K562 (cell line): ENCODE data around the gene CDC42EP5. TPM values are rescaled to one million over a fixed set of nuclear protein-coding genes. Genes with fewer than 3 reads are reported as not detected.

Source experiments
- ATAC-seq: fragments of 200-7000 bp; cut with Tn5 transposase; 3 replicates; pipeline ENCODE4 v1.9.1; 2020; ENCODE audit warnings: moderate library complexity
- BruUV-seq: library from RNA; stranded (reverse); fragments of 400-500 nt; replicated peaks from 2 replicates; lab custom pipeline; 2021; lab: Mats Ljungman, UMichigan
- CTCF ChIA-PET: fragments of 300-600 bp; formaldehyde crosslinking; extraction: SDS; loops from one replicate; lab custom pipeline; 2021; ENCODE audit warnings: low intra/inter-chr PET ratio; lab: Yijun Ruan, JAX
- POLR2A ChIA-PET: fragments of 300-600, 350-650 bp; sonication (Branson Sonifier 250); formaldehyde crosslinking; extraction: SDS; loops from one replicate; lab custom pipeline; 2021; ENCODE audit warnings: antibody characterized with exemption, inconsistent platforms; lab: Yijun Ruan, JAX
- DNase-seq, 4 experiments: peaks; one replicate each; pipeline versions ENCODE4 v3.0.0 to v3.0.0-alpha.2; 2011 to 2018; ENCODE audit warnings: low spot score in 3 of 4, mixed read lengths in 3 of 4; ENCODE audit errors: extremely low read depth in 1 of 4
- FAIRE-seq: peaks from 2 replicates; lab custom pipeline; 2011; peaks lifted over from hg19 to GRCh38; lab: Jason Lieb, UNC
- H2AFZ ChIP-seq: 2 replicates; pipeline ENCODE4 v1.6.0; 2011; ENCODE audit warnings: low read depth, low read length, control low read depth, inconsistent platforms
- H3K27ac ChIP-seq: fragments of 200-600 bp; 3 replicates; pipeline ENCODE4 v1.8.0; 2011; ENCODE audit warnings: low read depth, mild to moderate bottlenecking, control low read depth, inconsistent platforms, low read length, moderate library complexity, mixed read lengths; ENCODE audit errors: extremely low read depth
- H3K27me3 ChIP-seq, 2 experiments: fragments of 300-600 bp in 1 of 2; 2 replicates in 1 of 2; 3 replicates in 1 of 2; pipeline versions ENCODE4 v1.6.0 to v1.8.0; 2011; ENCODE audit warnings: inconsistent platforms in 2 of 2, low read length in 2 of 2, mild to moderate bottlenecking in 1 of 2, mixed read lengths in 1 of 2, moderate library complexity in 1 of 2; ENCODE audit not compliant: control insufficient read depth in 2 of 2, insufficient read depth in 2 of 2
- H3K36me3 ChIP-seq: fragments of 300-600 bp; 3 replicates; pipeline ENCODE4 v1.8.0; 2011; ENCODE audit warnings: mild to moderate bottlenecking, low read length, inconsistent platforms; ENCODE audit not compliant: control insufficient read depth, insufficient read depth
- H3K4me1 ChIP-seq, 2 experiments: fragments of 200-600 bp in 1 of 2; replicated peaks in 1 of 2; 2 replicates in 1 of 2; 3 replicates in 1 of 2; pipeline versions ENCODE4 v1.5.1 to v1.8.0; 2011; ENCODE audit warnings: inconsistent platforms in 2 of 2, low read length in 2 of 2, mild to moderate bottlenecking in 1 of 2, mixed read lengths in 1 of 2, moderate library complexity in 1 of 2; ENCODE audit not compliant: control insufficient read depth in 2 of 2, insufficient read depth in 2 of 2
- H3K4me2 ChIP-seq: 2 replicates; pipeline ENCODE4 v1.6.1; 2011; ENCODE audit warnings: low read length, control low read depth, inconsistent platforms, mixed read lengths; ENCODE audit not compliant: insufficient read depth
- H3K4me3 ChIP-seq: fragments of 200-600 bp; sonication (generic), shearing (Covaris generic); 2 replicates; pipeline ENCODE4 v1.5.1; 2016; ENCODE audit warnings: control low read depth, inconsistent platforms
- H3K79me2 ChIP-seq: fragments of 200-600 bp; 3 replicates; pipeline ENCODE4 v1.8.0; 2011; ENCODE audit warnings: low read length, inconsistent platforms; ENCODE audit not compliant: control insufficient read depth, insufficient read depth
- H3K9ac ChIP-seq, 2 experiments: 2 replicates each; pipeline versions ENCODE4 v1.6.0 to v1.6.1; 2011; ENCODE audit warnings: low read depth in 2 of 2, low read length in 2 of 2, control low read depth in 1 of 2, inconsistent platforms in 1 of 2, mild to moderate bottlenecking in 1 of 2, mixed read lengths in 1 of 2; ENCODE audit not compliant: insufficient read depth in 1 of 2
- H3K9me1 ChIP-seq: one replicate; pipeline ENCODE4 v1.6.0; 2011; ENCODE audit warnings: inconsistent platforms, mild to moderate bottlenecking, low read length, moderate library complexity; ENCODE audit not compliant: control insufficient read depth, insufficient read depth
- H3K9me3 ChIP-seq: replicated peaks from 2 replicates; pipeline ENCODE4 v1.5.1; 2011; ENCODE audit warnings: low read depth, low read length, inconsistent platforms; ENCODE audit not compliant: control insufficient read depth, insufficient read depth
- H4K20me1 ChIP-seq: replicated peaks from 2 replicates; pipeline ENCODE4 v1.6.1; 2011; ENCODE audit warnings: low read length, inconsistent platforms, mixed read lengths; ENCODE audit not compliant: control insufficient read depth, insufficient read depth
- BRCA1 ChIP-seq, 2 experiments: fragments of 450-650 bp in 1 of 2; sonication (generic) in 1 of 2; formaldehyde crosslinking in 1 of 2; IDR thresholded peaks; 2 replicates each; pipeline versions ENCODE4 v1.5.0 to v1.6.1; 2017 to 2020; ENCODE audit warnings: mild to moderate bottlenecking in 1 of 2, missing genetic modification reagents in 1 of 2
- CBFA2T2 ChIP-seq: fragments of 450-650 bp; conservative IDR thresholded peaks from 2 replicates; pipeline ENCODE4 v1.6.1; 2017; ENCODE audit warnings: mild to moderate bottlenecking
- CREM ChIP-seq: IDR thresholded peaks from 2 replicates; pipeline ENCODE4 v1.6.1; 2014; ENCODE audit warnings: antibody characterized with exemption, low read depth
- FIP1L1 ChIP-seq: fragments of 200-400 bp; formaldehyde crosslinking; IDR thresholded peaks from 2 replicates; pipeline ENCODE4 v1.6.1; 2018; ENCODE audit warnings: mild to moderate bottlenecking, low read depth, low read length; ENCODE audit not compliant: poor library complexity, severe bottlenecking
- HEY1 ChIP-seq: fragments of 250-450 bp; sonication (Bioruptor Pico); IDR thresholded peaks from 2 replicates; pipeline ENCODE4 v1.5.0; 2020; ENCODE audit warnings: mild to moderate bottlenecking, moderate library complexity, borderline replicate concordance
- HMGN3 ChIP-seq: IDR thresholded peaks from 2 replicates; pipeline ENCODE4 v1.6.1; 2011; ENCODE audit warnings: borderline replicate concordance, low read depth, mild to moderate bottlenecking, mixed read lengths, low read length; ENCODE audit not compliant: insufficient read length; ENCODE audit errors: extremely low read depth
- KDM1A ChIP-seq, 2 experiments: fragments of 450-650 bp; IDR thresholded peaks; 2 replicates each; pipeline ENCODE4 v1.6.1; 2016; ENCODE audit warnings: mild to moderate bottlenecking in 2 of 2
- MTA1 ChIP-seq: fragments of 450-650 bp; IDR thresholded peaks from 2 replicates; pipeline ENCODE4 v1.6.1; 2017; ENCODE audit warnings: borderline replicate concordance
- PML ChIP-seq: IDR thresholded peaks from 2 replicates; pipeline ENCODE4 v1.6.1; 2012; ENCODE audit warnings: low read length, inconsistent platforms
- POLR2G ChIP-seq: fragments of 200-400 bp; formaldehyde crosslinking; IDR thresholded peaks from 2 replicates; pipeline ENCODE4 v1.6.1; 2017; ENCODE audit warnings: low read depth, mild to moderate bottlenecking, antibody characterized with exemption, low read length, moderate library complexity
- RBM25 ChIP-seq: fragments of 200-400 bp; formaldehyde crosslinking; IDR thresholded peaks from 2 replicates; pipeline ENCODE4 v1.6.1; 2018; ENCODE audit warnings: low read length, low read depth, moderate library complexity; ENCODE audit not compliant: severe bottlenecking
- SMARCA5 ChIP-seq: fragments of 450-650 bp; IDR thresholded peaks from 2 replicates; pipeline ENCODE4 v1.6.1; 2016
- SMARCB1 ChIP-seq: IDR thresholded peaks from 2 replicates; pipeline ENCODE4 v1.6.1; 2011; ENCODE audit warnings: improper control_type of control experiment, low read depth; ENCODE audit not compliant: insufficient read length
- SOX6 ChIP-seq: fragments of 450-650 bp; IDR thresholded peaks from 2 replicates; pipeline ENCODE4 v1.6.1; 2014; ENCODE audit warnings: mild to moderate bottlenecking
- TAF1 ChIP-seq: IDR thresholded peaks from 2 replicates; pipeline ENCODE4 v1.6.1; 2011; ENCODE audit warnings: mild to moderate bottlenecking, low read length, moderate library complexity; ENCODE audit not compliant: insufficient read depth, control insufficient read depth, severe bottlenecking; ENCODE audit errors: extremely low read depth
- TBP ChIP-seq: optimal IDR thresholded peaks from 2 replicates; pipeline ENCODE3; 2011; ENCODE audit warnings: low read depth, low read length, improper control_type of control experiment
- TEAD2 ChIP-seq: fragments of 450-650 bp; IDR thresholded peaks from 2 replicates; pipeline ENCODE4 v1.6.1; 2016; ENCODE audit warnings: missing genetic modification characterization, control low read depth, missing compliant biosample characterization
- ZNF174 ChIP-seq: fragments of 250-450 bp; sonication (Bioruptor Pico); IDR thresholded peaks from 2 replicates; pipeline ENCODE4 v1.4.0; 2020; ENCODE audit warnings: mild to moderate bottlenecking
- WGBS: fragments of 100-300 bp; shearing (Covaris generic); methylation state at CpG from one replicate; pipeline ENCODE4 v1.1.6; 2016; ENCODE audit warnings: low coverage, mixed read lengths; ENCODE audit not compliant: insufficient coverage; ENCODE audit errors: missing lambda C conversion rate; 5-methylcytosine and 5-hydroxymethylcytosine counted together
- in situ Hi-C: fragments of 300-500 bp; cut with MboI; formaldehyde crosslinking; loops from 4 replicates; pipeline ENCODE4 v1.15.0; 2018; ENCODE audit warnings: inconsistent platforms, mixed read lengths
- intact Hi-C: fragments of 100-400 bp; cut with micrococcal nuclease; formaldehyde crosslinking; loops from 2 replicates; pipeline ENCODE4 v1.14.2; 2022
- polyA plus RNA-seq, 8 experiments: library from polyadenylated mRNA; depleted of rRNA in 4 of 8; stranded (reverse) in 5 of 8; unstranded in 3 of 8; fragments of >200 nt; fragmentation: Nextera tagmentation in 2 of 8; fragmentation: Illumina TruSeq in 1 of 8; extraction: Ambion mirVana in 2 of 8; extraction: Trizol in 1 of 8; gene quantifications; 2 replicates each; pipeline versions ENCODE4 v1.2.1 to v1.2.3, GENCODE V29; 2011 to 2014; ENCODE audit warnings: inconsistent platforms in 1 of 8, missing spikeins in 1 of 8
- total RNA-seq, 7 experiments: library from RNA; depleted of rRNA in 6 of 7; stranded (reverse); fragments of >200 nt in 6 of 7; fragmentation: Illumina TruSeq in 2 of 7; extraction: Trizol in 2 of 7; gene quantifications; 2 replicates each; pipeline versions ENCODE4 v1.2.1 to v1.2.3, GENCODE V29; 2011 to 2021; ENCODE audit warnings: low replicate concordance in 1 of 7

CDC42EP5 gene
- total and polyA plus RNA-seq, 9 of the 15 experiments (the other 6 are each of a cell fraction or from before 2014, with no cell fraction given) = 0.15 to 0.38 TPM; not detected in 7

- FAIRE-seq (no peak), DNase-seq (no peak), ATAC-seq (no peak)
- BruUV-seq = no TSS peak
- no peak overlapping the region for H3K27ac ChIP-seq
- peaks cover 12% of the 10 kb centered on the region; the same call in 1 of the 3 replicates for H3K36me3 ChIP-seq
- H3K9ac ChIP-seq = peak overlapping the region in 1 of 2 experiments; percentile 35; a peak in 1 of 4 replicates
- H3K4me2 ChIP-seq = no peak overlapping the region
- intact Hi-C loops (no loop called here), in situ Hi-C loops (no loop called here)
- H3K27me3 ChIP-seq = no peaks in the 10 kb centered on the region
- no peaks in the 10 kb centered on the region for H3K9me3 ChIP-seq
- peaks cover 10% of the 10 kb centered on the region; the same call in 1 of the 2 replicates for H4K20me1 ChIP-seq
- H3K4me3 ChIP-seq = no peak overlapping the region
- TF ChIP-seq RBM25 = no peak
- TF ChIP-seq PML = no peak
- TF ChIP-seq POLR2G = peak; percentile 13; the same call in 1 of the 2 replicates
- no peak for TF ChIP-seq FIP1L1
- ChIA-PET POLR2A (no interaction called here), CTCF (no interaction called here)
- peaks cover 0 to 21% of the 10 kb centered on the region in 2 experiments; a peak in 2 of 5 replicates for H3K4me1 ChIP-seq
- H2AFZ ChIP-seq = no peak overlapping the region
- WGBS = 91% methylated on average over 4 of the region's 15 CpGs
- H3K9me1 ChIP-seq = no peaks in the 10 kb centered on the region
- peaks cover 6% of the 10 kb centered on the region; the same call in 2 of the 3 replicates for H3K79me2 ChIP-seq
Measured at GRCh38 chr19:54436031-54436523, 37.0 kb downstream of the CDC42EP5 start.

GRCh38 chr19:54435551-54436016 lies 37.5 kb downstream of the CDC42EP5 start:
- H3K9ac ChIP-seq = no peak overlapping the region
- no peak for DNase-seq
- peaks cover 10% of the 10 kb centered on the region; the same call in 1 of the 3 replicates for H3K36me3 ChIP-seq
- peaks cover 0 to 26% of the 10 kb centered on the region in 2 experiments; a peak in 2 of 5 replicates for H3K4me1 ChIP-seq
- H3K9me3 ChIP-seq = no peaks in the 10 kb centered on the region
- CTCF ChIA-PET = no interaction called here
- no peak for ATAC-seq
- H2AFZ ChIP-seq = no peak overlapping the region
- POLR2A ChIA-PET = no interaction called here
- H4K20me1 ChIP-seq = peaks cover 10% of the 10 kb centered on the region; the same call in 1 of the 2 replicates
- in situ Hi-C loops = no loop called here
- H3K27me3 ChIP-seq = no peaks in the 10 kb centered on the region
- H3K4me3 ChIP-seq = no peak overlapping the region
- peaks cover 6% of the 10 kb centered on the region; the same call in 2 of the 3 replicates for H3K79me2 ChIP-seq
- no peak overlapping the region for H3K27ac ChIP-seq
- intact Hi-C loops = no loop called here
- FAIRE-seq = no peak
- no peaks in the 10 kb centered on the region for H3K9me1 ChIP-seq
- no TSS peak for BruUV-seq
- H3K4me2 ChIP-seq = no peak overlapping the region
- WGBS = 74% methylated on average over 3 of the region's 16 CpGs
- TF ChIP-seq MTA1 (no peak), CBFA2T2 (no peak), KDM1A (IDR thresholded peaks at IDR 0.05) (peak in 1 of 2 experiments; percentile 36; a peak in 1 of 4 replicates), SMARCA5 (no peak), TEAD2 (no peak), SMARCB1 (no peak), TBP (no peak), ZNF174 (CRISPR knock-in tag) (no peak), HMGN3 (peak; percentile 21), CREM (no peak), HEY1 (CRISPR knock-in tag) (no peak), SOX6 (no peak), BRCA1 (IDR thresholded peaks at IDR 0.05) (no peak), BRCA1 (CRISPR knock-in tag; IDR thresholded peaks at IDR 0.05) (no peak), TAF1 (no peak)
